ENCODE measurements around the gene CCL7.

DNA sequence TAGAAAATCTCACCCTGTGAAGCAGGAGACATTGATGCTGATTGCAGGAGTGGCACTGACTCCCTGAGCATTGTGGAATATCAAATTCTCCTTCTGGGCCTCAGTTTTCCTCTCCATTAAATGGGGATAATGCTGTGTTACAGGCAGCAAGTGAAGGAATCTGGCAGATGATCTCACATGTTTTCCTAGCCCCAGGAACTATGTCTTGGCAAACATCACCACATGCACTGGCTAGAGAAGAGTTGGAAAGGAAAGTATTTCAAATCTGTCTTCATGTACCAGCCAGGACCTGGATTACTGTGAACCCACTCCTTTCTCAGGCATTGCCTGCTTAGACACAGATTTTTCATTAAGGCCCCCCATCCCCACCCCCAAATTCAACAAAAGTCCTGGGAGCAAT, 35.6 kb downstream of the CCL7 start:
- TF ChIP-seq, protein P1, sequence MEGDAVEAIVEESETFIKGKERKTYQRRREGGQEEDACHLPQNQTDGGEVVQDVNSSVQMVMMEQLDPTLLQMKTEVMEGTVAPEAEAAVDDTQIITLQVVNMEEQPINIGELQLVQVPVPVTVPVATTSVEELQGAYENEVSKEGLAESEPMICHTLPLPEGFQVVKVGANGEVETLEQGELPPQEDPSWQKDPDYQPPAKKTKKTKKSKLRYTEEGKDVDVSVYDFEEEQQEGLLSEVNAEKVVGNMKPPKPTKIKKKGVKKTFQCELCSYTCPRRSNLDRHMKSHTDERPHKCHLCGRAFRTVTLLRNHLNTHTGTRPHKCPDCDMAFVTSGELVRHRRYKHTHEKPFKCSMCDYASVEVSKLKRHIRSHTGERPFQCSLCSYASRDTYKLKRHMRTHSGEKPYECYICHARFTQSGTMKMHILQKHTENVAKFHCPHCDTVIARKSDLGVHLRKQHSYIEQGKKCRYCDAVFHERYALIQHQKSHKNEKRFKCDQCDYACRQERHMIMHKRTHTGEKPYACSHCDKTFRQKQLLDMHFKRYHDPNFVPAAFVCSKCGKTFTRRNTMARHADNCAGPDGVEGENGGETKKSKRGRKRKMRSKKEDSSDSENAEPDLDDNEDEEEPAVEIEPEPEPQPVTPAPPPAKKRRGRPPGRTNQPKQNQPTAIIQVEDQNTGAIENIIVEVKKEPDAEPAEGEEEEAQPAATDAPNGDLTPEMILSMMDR (IDR thresholded peaks at IDR 0.05), result no peak
- TF ChIP-seq POLR2A (IDR thresholded peaks at IDR 0.05), result no peak

Data from transverse colon (tissue), 3 donors.